Natural killer cell (primary cell): ENCODE measurements around the gene SEZ6L. TPM values are rescaled to one million over a fixed set of nuclear protein-coding genes. Genes with fewer than 3 reads are reported as not detected.

Experiments used
- ATAC-seq, 3 donors: fragments of 150-1000 bp in 2 of 3; fragments of 200-7000 bp in 1 of 3; cut with Tn5 transposase; 1 replicate in 1 of 3; 2 replicates in 2 of 3; pipeline ENCODE4 v1.10.0; 2021; ENCODE audit warnings: mild to moderate bottlenecking in 2 of 3, moderate library complexity in 2 of 3
- DNase-seq, 2 donors: peaks; one replicate each; pipeline versions ENCODE4 v3.0.0 to v3.0.0-alpha.2; 2013 to 2021; ENCODE audit warnings: mixed read lengths in 1 of 2
- H3K27ac ChIP-seq: one replicate; pipeline ENCODE4 v1.5.1; 2013; ENCODE audit warnings: mild to moderate bottlenecking, low read length
- H3K27me3 ChIP-seq: one replicate; pipeline ENCODE4 v1.6.1; 2013; ENCODE audit warnings: low read length; ENCODE audit not compliant: control insufficient read depth, insufficient read depth
- H3K36me3 ChIP-seq: one replicate; pipeline ENCODE4 v1.6.1; 2013; ENCODE audit warnings: low read length; ENCODE audit not compliant: control insufficient read depth, insufficient read depth
- H3K4me1 ChIP-seq: one replicate; pipeline ENCODE4 v1.6.1; 2013; ENCODE audit warnings: low read length; ENCODE audit not compliant: control insufficient read depth, insufficient read depth
- H3K4me3 ChIP-seq: one replicate; pipeline ENCODE4 v1.5.1; 2013; ENCODE audit warnings: low read length
- H3K9me3 ChIP-seq: one replicate; pipeline ENCODE4 v1.6.1; 2013; ENCODE audit warnings: low read length; ENCODE audit not compliant: control insufficient read depth, insufficient read depth
- H3K27ac Mint-ChIP-seq, 2 donors: one replicate each; pipeline ENCODE4 v1.8.0; 2022; ENCODE audit warnings: mild to moderate bottlenecking in 2 of 2, mixed read lengths in 2 of 2, moderate library complexity in 1 of 2
- H3K27me3 Mint-ChIP-seq, 2 donors: one replicate each; pipeline ENCODE4 v1.8.0; 2022; ENCODE audit warnings: low read depth in 2 of 2, mixed read lengths in 2 of 2
- H3K36me3 Mint-ChIP-seq: one replicate; pipeline ENCODE4 v1.8.0; 2022; ENCODE audit warnings: mixed read lengths
- H3K4me1 Mint-ChIP-seq, 2 donors: one replicate each; pipeline ENCODE4 v1.8.0; 2022; ENCODE audit warnings: mixed read lengths in 2 of 2
- H3K4me3 Mint-ChIP-seq: one replicate; pipeline ENCODE4 v1.8.0; 2022; ENCODE audit warnings: mild to moderate bottlenecking, moderate library complexity, mixed read lengths
- H3K9me3 Mint-ChIP-seq, 2 donors: one replicate each; pipeline ENCODE4 v1.8.0; 2022; ENCODE audit warnings: mixed read lengths in 2 of 2
- CTCF ChIP-seq: fragments of 200-600 bp; IDR thresholded peaks from one replicate; pipeline ENCODE4 v1.8.0; 2022; ENCODE audit warnings: antibody characterized with exemption
- WGBS: methylation state at CpG from one replicate; pipeline ENCODE4 v1.1.7; 2013; ENCODE audit warnings: missing lambda C conversion rate; ENCODE audit not compliant: insufficient coverage; 5-methylcytosine and 5-hydroxymethylcytosine counted together
- intact Hi-C: fragments of 100-400 bp; cut with micrococcal nuclease; formaldehyde crosslinking; loops from one replicate; pipeline ENCODE4 v1.14.2; 2022
- total RNA-seq, 4 donors: library from RNA; stranded (reverse); fragments of 120-200 nt in 1 of 4; gene quantifications; one replicate each; pipeline versions ENCODE4 v1.2.3 to v1.2.4, GENCODE V29; 2013 to 2022

The SEZ6L gene
- total RNA-seq, 3 donors from 2014 or later (not counting 1 experiment from before 2014, with no cell fraction given): 0.11 to 1.1 (median 0.60) TPM

DNA sequence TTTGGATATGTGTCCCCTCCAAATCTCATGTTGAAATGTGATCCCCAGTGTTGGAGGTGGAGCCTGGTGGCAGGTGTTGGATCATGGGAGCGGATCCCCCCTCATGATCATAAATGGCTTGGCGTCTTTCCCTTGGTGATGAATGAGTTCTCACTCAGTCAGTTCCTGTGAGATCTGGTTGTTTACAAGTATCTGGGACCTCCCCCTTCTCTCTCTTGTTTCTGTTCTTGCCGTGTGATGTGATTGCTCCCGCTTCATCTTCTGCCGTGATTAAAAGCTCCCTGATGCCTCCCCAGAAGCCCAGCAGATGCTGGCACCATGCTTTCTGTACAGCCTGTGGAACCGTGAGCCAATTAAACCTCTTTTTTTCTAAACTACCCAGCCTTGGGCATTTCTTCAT, 102.2 kb downstream of the SEZ6L start:
- DNase-seq (no peak), ATAC-seq (no peak)
- no peaks in the 10 kb centered on the region for H3K36me3 ChIP-seq
- H3K27me3 ChIP-seq: no peaks in the 10 kb centered on the region
- TF ChIP-seq CTCF: no peak
- Mint-ChIP-seq H3K4me1 (no peaks in the 10 kb centered on the region), H3K27me3 (peaks cover 16 to 27% of the 10 kb centered on the region in 2 donors), H3K36me3 (no peaks in the 10 kb centered on the region), H3K4me3 (no peak overlapping the region), H3K9me3 (no peaks in the 10 kb centered on the region), H3K27ac (no peak overlapping the region)
- intact Hi-C loops: no loop called here
- H3K27ac ChIP-seq: no peak overlapping the region
- H3K9me3 ChIP-seq: no peaks in the 10 kb centered on the region
- H3K4me3 ChIP-seq: no peak overlapping the region
- WGBS: 62% methylated on average over 6 of the region's 6 CpGs
- no peaks in the 10 kb centered on the region for H3K4me1 ChIP-seq

DNA sequence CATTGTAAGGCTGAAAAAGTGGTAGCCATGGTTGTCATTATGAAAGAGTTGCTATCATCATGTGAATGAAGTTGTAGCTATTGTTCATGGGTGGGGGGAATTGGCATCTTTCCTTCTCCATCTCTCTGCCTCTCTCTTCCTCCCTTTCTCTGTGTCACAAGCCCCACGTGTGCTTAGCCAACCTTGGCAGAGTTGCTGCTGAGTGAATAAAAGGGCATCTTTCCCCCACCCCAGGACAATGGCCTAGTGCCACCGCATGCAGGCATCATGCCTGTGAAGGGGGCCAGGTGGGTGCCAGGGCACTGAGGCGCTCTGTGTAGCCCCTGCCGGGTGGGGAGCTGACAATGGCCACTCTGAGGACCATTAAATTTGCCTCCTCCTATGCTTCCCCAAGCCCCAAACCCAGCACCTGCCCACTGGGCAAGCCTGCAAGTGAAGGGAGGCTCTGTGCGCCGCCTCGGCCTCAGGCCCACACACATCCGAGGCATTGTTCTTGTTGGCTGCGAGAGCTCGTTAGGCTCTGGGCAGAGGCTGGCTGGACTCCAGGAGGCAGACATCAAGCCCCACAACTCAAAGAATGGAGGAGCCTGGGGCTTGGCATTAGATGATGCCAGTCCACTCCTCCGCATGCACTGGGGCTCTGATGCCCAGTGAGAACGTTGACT, 103.9 kb downstream of the SEZ6L start:
- Mint-ChIP-seq H3K4me3 (no peak overlapping the region), H3K4me1 (no peaks in the 10 kb centered on the region), H3K27me3 (peaks cover 15 to 26% of the 10 kb centered on the region in 2 donors), H3K9me3 (no peaks in the 10 kb centered on the region), H3K36me3 (no peaks in the 10 kb centered on the region), H3K27ac (no peak overlapping the region)
- 86% methylated on average over 12 of the region's 12 CpGs for WGBS
- no peak for ATAC-seq
- H3K4me3 ChIP-seq: no peak overlapping the region
- no peaks in the 10 kb centered on the region for H3K9me3 ChIP-seq
- no peaks in the 10 kb centered on the region for H3K4me1 ChIP-seq
- no peak overlapping the region for H3K27ac ChIP-seq
- no peak for DNase-seq
- H3K27me3 ChIP-seq: peaks cover 2% of the 10 kb centered on the region
- intact Hi-C loops: no loop called here
- TF ChIP-seq CTCF: no peak
- H3K36me3 ChIP-seq: no peaks in the 10 kb centered on the region

DNA sequence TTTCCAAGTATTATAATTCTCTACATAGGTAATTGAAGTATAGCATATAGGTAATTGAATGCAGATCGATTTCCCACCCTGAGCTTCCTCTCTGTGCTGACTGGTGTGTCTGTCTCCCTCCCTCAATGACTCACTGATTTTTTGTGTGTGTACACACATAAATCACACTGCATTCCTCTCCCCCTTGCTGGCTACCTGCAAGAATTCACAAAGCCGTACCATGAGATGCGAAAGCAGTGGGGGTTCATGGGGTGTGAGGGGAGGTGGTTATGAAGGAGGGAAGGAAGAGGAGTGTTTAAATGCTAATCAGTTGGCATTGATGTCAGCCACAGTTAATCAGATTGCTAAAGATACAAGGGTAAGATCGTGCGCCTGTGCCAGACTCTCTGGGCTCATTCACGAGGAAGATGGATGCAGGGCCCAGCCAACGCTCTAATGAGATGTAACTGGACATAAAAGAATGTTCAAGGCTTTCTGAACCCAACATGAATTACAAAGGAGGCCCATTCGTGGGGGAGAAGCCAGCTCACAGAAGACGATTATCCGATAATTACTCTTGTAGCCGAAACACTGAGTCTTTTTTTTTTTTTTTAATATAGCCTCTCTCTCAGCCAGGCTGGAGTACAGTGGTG, 107.4 kb downstream of the SEZ6L start:
- intact Hi-C loops: no loop called here
- Histone ChIP-seq H3K9me3 (no peaks in the 10 kb centered on the region), H3K27me3 (peaks cover 2% of the 10 kb centered on the region), H3K4me3 (no peak overlapping the region), H3K27ac (no peak overlapping the region), H3K4me1 (no peaks in the 10 kb centered on the region), H3K36me3 (no peaks in the 10 kb centered on the region)
- no peak for TF ChIP-seq CTCF
- no peak for ATAC-seq
- WGBS: 72% methylated on average over 11 of the region's 11 CpGs
- Mint-ChIP-seq H3K4me1 (no peaks in the 10 kb centered on the region), H3K36me3 (no peaks in the 10 kb centered on the region), H3K27me3 (peaks cover 13 to 30% of the 10 kb centered on the region in 2 donors), H3K9me3 (no peaks in the 10 kb centered on the region), H3K27ac (no peak overlapping the region), H3K4me3 (no peak overlapping the region)
- DNase-seq: no peak
